ENCODE data around the gene CAPS.

CAPS gene

GRCh38 chr19:5936292-5936592, 22.2 kb downstream of the CAPS start:
- DNase-seq: no peak

GRCh38 chr19:5937550-5937949, 23.5 kb downstream of the CAPS start:
- DNase-seq: no peak

- no peak for DNase-seq
These were observed 26.5 kb downstream of the CAPS start for GRCh38 chr19:5940260-5941208.

GRCh38 chr19:5941673-5942072, 27.6 kb downstream of the CAPS start:
- no peak for DNase-seq

- DNase-seq: no peak
These were observed 29.0 kb downstream of the CAPS start for GRCh38 chr19:5943045-5943444.

- DNase-seq: no peak
These were observed 29.6 kb downstream of the CAPS start for GRCh38 chr19:5943623-5944022.

GRCh38 chr19:5947435-5947834, 33.4 kb downstream of the CAPS start:
- DNase-seq: no peak

- DNase-seq: no peak
These were observed 34.9 kb downstream of the CAPS start for GRCh38 chr19:5948752-5949564.

GRCh38 chr19:5949792-5950305, 35.8 kb downstream of the CAPS start:
- DNase-seq: no peak

- DNase-seq: no peak
These were observed 36.7 kb downstream of the CAPS start for GRCh38 chr19:5950741-5951140.

- DNase-seq: no peak
These were observed 37.3 kb downstream of the CAPS start for GRCh38 chr19:5951338-5951861.

GRCh38 chr19:5952193-5953029, 38.4 kb downstream of the CAPS start:
- DNase-seq: no peak

GRCh38 chr19:5953030-5953589, 39.1 kb downstream of the CAPS start:
- DNase-seq: peak; percentile 4

GRCh38 chr19:5953680-5954213, 39.7 kb downstream of the CAPS start:
- DNase-seq: no peak

- no peak for DNase-seq
These were observed 40.2 kb downstream of the CAPS start for GRCh38 chr19:5954293-5954692.

GRCh38 chr19:5955636-5955935, 41.5 kb downstream of the CAPS start:
- no peak for DNase-seq

GRCh38 chr19:5956323-5956722, 42.3 kb downstream of the CAPS start:
- DNase-seq: no peak

GRCh38 chr19:5956728-5957127, 42.7 kb downstream of the CAPS start:
- DNase-seq: no peak

GRCh38 chr19:5957170-5957569, 43.1 kb downstream of the CAPS start:
- no peak for DNase-seq

GRCh38 chr19:5958074-5958850, 44.2 kb downstream of the CAPS start:
- DNase-seq: no peak

- no peak for DNase-seq
These were observed 44.7 kb downstream of the CAPS start for GRCh38 chr19:5958851-5959122.
